Body of pancreas (tissue), 4 donors: ENCODE data around the gene CLDN15.

ENCODE experiments used
- CTCF ChIP-seq, 7 experiments: fragments of 450-650 bp in 4 of 7; fragments of 200-600 bp in 3 of 7; sonication (generic) in 3 of 7; IDR thresholded peaks; one replicate each; pipeline ENCODE4 v1.5.1; 2016 to 2019; ENCODE audit warnings: antibody characterized with exemption in 7 of 7
- POLR2A ChIP-seq, 3 donors: fragments of 450-650 bp; IDR thresholded peaks; one replicate each; pipeline ENCODE4 v1.6.1; 2016; ENCODE audit warnings: antibody characterized with exemption in 3 of 3, mild to moderate bottlenecking in 2 of 3

- no peak for TF ChIP-seq CTCF (IDR thresholded peaks at IDR 0.05)
- no peak for TF ChIP-seq POLR2A (IDR thresholded peaks at IDR 0.05)
Measured at GRCh38 chr7:101239191-101239950, 1.8 kb upstream of the CLDN15 start.
